Calu3 (cell line): ENCODE measurements around the gene PAPPA2. TPM values are rescaled to one million over a fixed set of nuclear protein-coding genes. Genes with fewer than 3 reads are reported as not detected.

ENCODE experiments used
- BruUV-seq: library from RNA; stranded (reverse); fragments of 400-500 nt; replicated peaks from 2 replicates; lab custom pipeline; 2021; lab: Mats Ljungman, UMichigan
- CTCF ChIA-PET: fragments of 300-600 bp; sonication (Branson Sonifier 250); formaldehyde crosslinking; loops from one replicate; lab custom pipeline; 2022; ENCODE audit warnings: antibody characterized with exemption; lab: Charles Lee
- DNase-seq: peaks from one replicate; pipeline ENCODE4 v3.0.0; 2022
- H3K27ac Mint-ChIP-seq: one replicate; pipeline ENCODE4 v1.8.0; 2022; ENCODE audit warnings: mixed read lengths; ENCODE audit not compliant: unreplicated experiment
- H3K27me3 Mint-ChIP-seq: one replicate; pipeline ENCODE4 v1.8.0; 2022; ENCODE audit warnings: mixed read lengths; ENCODE audit not compliant: unreplicated experiment
- H3K36me3 Mint-ChIP-seq: one replicate; pipeline ENCODE4 v1.8.0; 2022; ENCODE audit warnings: mild to moderate bottlenecking, moderate library complexity, mixed read lengths; ENCODE audit not compliant: insufficient read depth, unreplicated experiment
- H3K4me1 Mint-ChIP-seq: one replicate; pipeline ENCODE4 v1.8.0; 2022; ENCODE audit warnings: mild to moderate bottlenecking, low read depth, mixed read lengths; ENCODE audit not compliant: unreplicated experiment
- H3K4me3 Mint-ChIP-seq: one replicate; pipeline ENCODE4 v1.8.0; 2022; ENCODE audit warnings: mild to moderate bottlenecking, low read depth, moderate library complexity, mixed read lengths; ENCODE audit not compliant: unreplicated experiment
- H3K9me3 Mint-ChIP-seq: one replicate; pipeline ENCODE4 v1.8.0; 2022; ENCODE audit warnings: low read depth, mixed read lengths; ENCODE audit not compliant: unreplicated experiment
- CTCF ChIP-seq: fragments of 200-600 bp; IDR thresholded peaks from one replicate; pipeline ENCODE4 v1.8.0; 2022; ENCODE audit warnings: antibody characterized with exemption; ENCODE audit not compliant: unreplicated experiment
- intact Hi-C: fragments of 100-400 bp; cut with micrococcal nuclease; formaldehyde crosslinking; loops from one replicate; pipeline ENCODE4 v1.10.0; 2022; ENCODE audit not compliant: unreplicated experiment
- total RNA-seq: library from RNA; stranded (reverse); gene quantifications from 2 replicates; pipeline ENCODE4 v1.2.3, GENCODE V29; 2022

The PAPPA2 gene
- total RNA-seq, 1 experiment from 2014 or later, result 0.14 TPM

- H3K36me3 Mint-ChIP-seq, result no peaks in the 10 kb centered on the region
- CTCF ChIA-PET, result no interaction called here
- H3K4me1 Mint-ChIP-seq, result no peaks in the 10 kb centered on the region
- no peak overlapping the region for H3K4me3 Mint-ChIP-seq
- BruUV-seq, result no TSS peak
- H3K27ac Mint-ChIP-seq, result no peak overlapping the region
- intact Hi-C loops, result no loop called here
- H3K9me3 Mint-ChIP-seq, result no peaks in the 10 kb centered on the region
- DNase-seq, result no peak
- H3K27me3 Mint-ChIP-seq, result peaks cover 16% of the 10 kb centered on the region
- no peak for TF ChIP-seq CTCF
Measured at GRCh38 chr1:176795929-176796328, 333.0 kb downstream of the PAPPA2 start.

- Mint-ChIP-seq H3K9me3 (no peaks in the 10 kb centered on the region), H3K4me3 (no peak overlapping the region), H3K36me3 (no peaks in the 10 kb centered on the region), H3K4me1 (no peaks in the 10 kb centered on the region), H3K27me3 (peaks cover 23% of the 10 kb centered on the region), H3K27ac (no peak overlapping the region)
- CTCF ChIA-PET, result no interaction called here
- TF ChIP-seq CTCF, result no peak
- no peak for DNase-seq
- BruUV-seq, result no TSS peak
- intact Hi-C loops, result no loop called here
Measured at GRCh38 chr1:176796583-176796982, 333.6 kb downstream of the PAPPA2 start.

- Mint-ChIP-seq H3K27me3 (peaks cover 48% of the 10 kb centered on the region), H3K27ac (no peak overlapping the region), H3K36me3 (no peaks in the 10 kb centered on the region), H3K9me3 (no peaks in the 10 kb centered on the region), H3K4me1 (no peaks in the 10 kb centered on the region), H3K4me3 (no peak overlapping the region)
- intact Hi-C loops, result no loop called here
- CTCF ChIA-PET, result no interaction called here
- BruUV-seq, result no TSS peak
- no peak for TF ChIP-seq CTCF
- no peak for DNase-seq
Measured at GRCh38 chr1:176799327-176799726, 336.4 kb downstream of the PAPPA2 start.

- no peak overlapping the region for H3K4me3 Mint-ChIP-seq
- H3K4me1 Mint-ChIP-seq, result no peaks in the 10 kb centered on the region
- CTCF ChIA-PET, result no interaction called here
- intact Hi-C loops, result no loop called here
- DNase-seq, result no peak
- peaks cover 36% of the 10 kb centered on the region for H3K27me3 Mint-ChIP-seq
- no peaks in the 10 kb centered on the region for H3K36me3 Mint-ChIP-seq
- BruUV-seq, result no TSS peak
- no peak for TF ChIP-seq CTCF
- H3K9me3 Mint-ChIP-seq, result no peaks in the 10 kb centered on the region
- H3K27ac Mint-ChIP-seq, result no peak overlapping the region
Measured at GRCh38 chr1:176800978-176801513, 338.1 kb downstream of the PAPPA2 start.
